PFSK-1 (cell line): ENCODE results near the gene UGT1A10.

ENCODE experiments used
- FOXP2 ChIP-seq: optimal IDR thresholded peaks from 2 replicates; pipeline ENCODE3; 2011; ENCODE audit warnings: borderline replicate concordance, control low read depth, inconsistent platforms; ENCODE audit not compliant: insufficient read depth; ENCODE audit errors: extremely low read length, extremely low read depth
- POLR2AphosphoS5 ChIP-seq: IDR thresholded peaks from 2 replicates; pipeline ENCODE4 v1.6.1; 2012; ENCODE audit warnings: low read depth, mild to moderate bottlenecking, control low read depth, low read length, moderate library complexity
- REST ChIP-seq, 2 experiments: IDR thresholded peaks; 2 replicates each; pipeline versions ENCODE4 v1.6.1 to v1.8.0; 2011 to 2012; ENCODE audit warnings: low read depth in 2 of 2, low read length in 2 of 2, control low read depth in 1 of 2, inconsistent platforms in 1 of 2, mild to moderate bottlenecking in 1 of 2, moderate library complexity in 1 of 2; ENCODE audit not compliant: insufficient read depth in 1 of 2
- SIN3A ChIP-seq: IDR thresholded peaks from 2 replicates; pipeline ENCODE4 v1.6.1; 2012; ENCODE audit warnings: mild to moderate bottlenecking, low read length, moderate library complexity, borderline replicate concordance; ENCODE audit not compliant: insufficient read depth
- TAF1 ChIP-seq: IDR thresholded peaks from 2 replicates; pipeline ENCODE4 v1.6.1; 2012; ENCODE audit warnings: low read length, control low read depth, borderline replicate concordance; ENCODE audit not compliant: insufficient read depth

Gene UGT1A10

GRCh38 chr2:233671290-233672161 is 35.3 kb downstream of the UGT1A10 start, which contains the start of gene UGT1A9:
TSS of gene UGT1A9 (plus strand) at chr2:233671898. CDS start at chr2:233671935, 37 bp downstream.
- TF ChIP-seq TAF1 (no peak), POLR2AphosphoS5 (no peak), REST (IDR thresholded peaks at IDR 0.05; ENCODE audit: insufficient read depth in 1 of 2, low read depth in 2 of 2, low read length in 2 of 2) (no peak), SIN3A (no peak), FOXP2 (no peak)

GRCh38 chr2:233672886-233673285 is 36.6 kb downstream of the UGT1A10 start:
- TF ChIP-seq FOXP2 (no peak), SIN3A (no peak), POLR2AphosphoS5 (no peak), REST (IDR thresholded peaks at IDR 0.05; ENCODE audit: insufficient read depth in 1 of 2, low read depth in 2 of 2, low read length in 2 of 2) (no peak), TAF1 (no peak)

GRCh38 chr2:233673896-233674295 is 37.6 kb downstream of the UGT1A10 start:
- TF ChIP-seq TAF1 (no peak), FOXP2 (no peak), SIN3A (no peak), REST (IDR thresholded peaks at IDR 0.05; ENCODE audit: insufficient read depth in 1 of 2, low read depth in 2 of 2, low read length in 2 of 2) (no peak), POLR2AphosphoS5 (no peak)

GRCh38 chr2:233674314-233674713 is 38.1 kb downstream of the UGT1A10 start:
- TF ChIP-seq SIN3A (no peak), FOXP2 (no peak)

- TF ChIP-seq SIN3A (no peak), FOXP2 (no peak), REST (IDR thresholded peaks at IDR 0.05; ENCODE audit: insufficient read depth in 1 of 2, low read depth in 2 of 2, low read length in 2 of 2) (no peak), POLR2AphosphoS5 (no peak), TAF1 (no peak)
These were observed 38.7 kb downstream of the UGT1A10 start for GRCh38 chr2:233674995-233675394.
